Activated T-cell treated with anti-CD3 and anti-CD28 coated beads for 24 hours (primary cell): Measurements from ENCODE around the gene AMELY.
"Not testable (repeated sequence)": the region's sequence is repeated elsewhere in the genome, so short reads cannot be mapped to it uniquely, and the experiment has no call there.

Source experiments
- DNase-seq: peaks from one replicate; pipeline ENCODE4 v3.0.0-alpha.2; 2020; ENCODE audit warnings: low read depth

Gene AMELY

DNA sequence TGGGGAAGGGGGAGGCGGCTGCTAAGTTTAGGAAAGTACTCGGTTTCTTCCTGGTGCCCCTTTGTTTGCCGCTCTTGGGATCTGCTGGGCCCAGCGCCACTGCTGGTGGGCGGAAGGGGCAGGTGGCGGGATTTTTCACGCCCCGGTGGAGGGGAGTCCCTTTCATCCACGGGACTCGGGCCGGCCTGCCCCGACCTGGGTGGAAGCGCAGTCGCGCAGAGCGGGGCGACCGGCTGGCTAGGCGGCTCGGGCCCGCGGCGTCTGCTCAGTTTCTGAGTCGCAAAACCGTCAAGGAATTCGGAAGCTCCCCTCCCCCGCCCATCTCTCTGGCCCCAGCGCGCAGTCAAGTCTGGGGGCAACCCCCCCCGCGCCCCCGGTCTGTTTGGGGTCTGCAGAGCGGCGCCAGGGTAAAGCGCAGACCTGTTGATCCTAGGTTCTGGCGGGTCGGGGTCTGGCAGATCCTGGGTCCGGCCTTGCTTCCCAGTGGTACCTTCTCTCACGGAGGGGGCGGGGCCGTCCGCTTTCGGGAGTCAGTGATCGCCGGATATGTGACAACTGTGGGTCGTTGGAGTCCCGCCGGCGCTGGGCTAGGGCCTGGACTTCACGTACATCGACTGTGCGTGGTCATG is at the start of gene AMELY:
AMELY (minus strand) TSS at position 500 of the 629 bp plus-strand sequence. CDS start 39,144 bp downstream, outside the sequence.
- no peak for DNase-seq

DNA sequence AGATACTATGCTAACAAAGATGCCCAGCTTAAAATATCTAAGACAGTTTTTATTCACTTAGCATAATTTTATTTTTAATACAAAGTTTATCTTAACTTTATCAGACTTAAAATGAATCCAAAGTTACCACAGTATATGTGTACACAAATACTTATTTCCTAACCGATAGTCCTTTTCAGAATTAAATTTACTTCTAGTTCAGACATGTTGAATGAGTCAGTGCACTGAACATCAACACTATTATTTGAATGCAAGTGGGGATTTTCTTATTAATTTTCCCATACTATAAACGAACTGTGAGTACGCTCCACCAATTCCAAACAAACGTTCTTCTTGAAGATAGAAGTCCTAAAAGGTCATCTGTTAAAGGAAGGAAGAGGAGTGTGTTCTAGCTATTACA is 38.4 kb upstream of the AMELY start:
- DNase-seq, result no peak

- no peak for DNase-seq
These were observed 36.8 kb upstream of the AMELY start for GRCh38 chrY:6948378-6948777.

DNA sequence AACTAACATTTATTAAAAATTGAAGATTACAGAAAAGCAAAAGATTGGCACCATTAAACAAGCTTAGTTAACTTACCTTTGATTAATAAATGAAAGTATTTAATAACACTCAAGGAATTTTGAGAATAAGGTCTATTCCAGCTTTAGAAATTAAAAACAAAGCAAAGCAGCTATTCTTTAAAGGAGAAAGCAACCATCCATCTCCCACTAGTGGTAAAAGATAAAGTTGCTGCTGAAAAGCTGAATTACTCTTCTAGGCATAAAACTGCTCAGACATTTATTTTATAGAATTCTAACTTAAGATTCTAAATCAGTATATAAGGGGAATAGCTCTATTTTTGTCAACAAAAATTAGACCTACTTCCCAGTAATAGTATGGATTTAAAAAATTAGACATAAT is 36.1 kb upstream of the AMELY start:
- DNase-seq, result no peak

DNA sequence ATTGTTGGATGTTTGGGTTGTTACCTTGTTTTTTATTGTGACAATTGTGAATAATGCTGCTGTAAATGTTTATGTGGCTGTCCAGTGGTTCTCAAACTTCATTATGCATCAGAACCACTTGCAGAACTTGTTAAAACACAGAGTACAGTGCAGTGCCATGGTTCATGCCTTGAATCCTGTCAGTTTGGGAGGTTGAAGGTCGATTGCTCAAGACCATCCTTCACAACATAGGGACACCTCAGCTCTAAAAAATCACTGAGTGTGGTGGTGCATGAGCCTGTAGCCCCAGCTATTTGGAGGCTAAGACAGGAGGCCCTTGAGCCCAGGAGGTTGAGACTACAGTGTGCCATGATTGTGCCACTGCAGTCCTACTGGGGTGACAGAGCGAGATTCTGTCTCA is 23.9 kb upstream of the AMELY start:
- no peak for DNase-seq

DNA sequence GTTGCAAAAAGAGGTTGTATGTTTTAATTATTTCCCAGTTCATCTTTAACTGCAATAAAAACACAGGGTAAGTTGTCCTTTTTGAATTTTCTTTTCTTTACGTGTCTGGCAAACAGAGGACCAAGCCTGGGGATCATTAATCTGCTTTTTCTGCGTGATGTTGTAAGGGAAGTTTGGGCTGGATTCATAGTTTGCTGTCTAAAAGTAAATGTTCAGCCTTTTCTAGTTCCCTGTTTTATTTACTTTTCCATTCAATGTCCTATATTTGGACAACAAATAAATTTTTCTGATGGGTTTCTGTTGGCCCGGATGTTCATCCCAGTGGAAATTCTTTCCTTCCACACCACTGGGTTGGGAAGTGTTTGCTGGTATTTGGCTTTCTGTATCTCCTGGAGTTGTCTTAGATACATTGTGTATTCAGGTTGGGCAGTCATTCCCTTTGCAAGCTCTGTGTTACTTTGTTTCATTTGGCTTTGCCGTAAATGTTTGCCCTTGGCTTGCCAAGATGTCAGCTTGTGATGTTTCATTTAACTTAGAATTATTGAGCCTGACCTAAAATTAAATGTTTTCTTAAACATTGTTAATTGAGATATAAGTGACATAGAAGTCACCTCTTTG is 20.3 kb upstream of the AMELY start:
- no peak for DNase-seq

DNA sequence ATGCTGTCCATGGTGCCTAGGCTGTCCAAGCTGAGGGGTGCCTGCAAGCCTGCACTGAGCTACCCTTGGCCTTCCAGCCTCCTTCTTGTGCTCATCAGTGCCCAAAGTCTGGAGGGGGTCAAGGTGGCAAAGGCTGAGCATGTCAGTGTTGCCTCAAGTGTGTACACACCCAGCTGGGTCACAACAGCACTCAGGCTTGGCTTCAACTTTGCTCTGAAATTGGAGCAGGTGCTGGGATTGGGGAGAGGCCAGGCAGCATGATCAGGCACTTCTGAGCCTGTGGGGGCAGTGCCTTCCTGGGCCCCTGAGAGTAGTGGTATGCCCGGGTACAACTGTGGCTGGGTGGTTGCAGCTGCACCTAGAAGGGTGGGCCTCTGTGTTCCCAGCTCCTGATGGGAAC is 17.7 kb upstream of the AMELY start:
- no peak for DNase-seq

DNA sequence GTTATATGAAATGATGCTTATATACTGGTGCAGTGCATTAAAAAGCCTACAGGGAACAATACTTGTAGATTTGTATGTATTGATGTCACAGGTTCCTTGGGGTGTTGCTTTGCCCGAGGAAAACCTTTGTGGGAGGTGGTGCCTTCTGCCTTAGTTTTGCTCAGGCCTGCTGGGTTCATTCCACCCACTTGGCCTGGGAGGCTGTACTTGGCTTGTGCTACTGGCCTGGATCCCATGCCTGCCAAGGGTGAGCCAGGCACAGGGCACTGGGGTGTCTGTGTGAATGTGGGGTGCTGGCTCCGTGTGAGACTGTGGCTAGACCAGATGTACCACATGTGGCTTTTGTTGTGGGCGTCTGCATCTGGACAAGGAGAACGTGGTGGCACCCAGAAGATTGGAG is 16.7 kb upstream of the AMELY start:
- DNase-seq, result no peak

DNA sequence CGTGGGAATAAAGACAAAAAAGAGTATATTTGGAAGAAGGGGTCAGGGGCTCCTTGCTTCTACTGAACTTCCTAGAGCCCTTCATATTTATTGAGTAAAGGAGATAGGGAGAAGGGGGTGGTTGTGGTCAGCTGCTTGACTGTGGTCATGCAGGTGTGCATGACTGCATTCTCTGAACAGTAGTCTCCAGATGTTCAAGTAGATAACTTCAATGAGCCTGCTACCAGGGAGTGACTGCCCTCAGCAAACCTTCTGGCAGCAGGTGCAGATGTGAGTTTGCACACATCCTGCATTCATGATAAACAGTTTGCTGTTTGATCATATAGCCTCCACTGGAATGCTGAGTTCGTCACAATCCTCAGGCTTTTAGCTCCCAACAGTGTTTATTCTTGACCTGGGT is 9.5 kb upstream of the AMELY start:
- no peak for DNase-seq

DNA sequence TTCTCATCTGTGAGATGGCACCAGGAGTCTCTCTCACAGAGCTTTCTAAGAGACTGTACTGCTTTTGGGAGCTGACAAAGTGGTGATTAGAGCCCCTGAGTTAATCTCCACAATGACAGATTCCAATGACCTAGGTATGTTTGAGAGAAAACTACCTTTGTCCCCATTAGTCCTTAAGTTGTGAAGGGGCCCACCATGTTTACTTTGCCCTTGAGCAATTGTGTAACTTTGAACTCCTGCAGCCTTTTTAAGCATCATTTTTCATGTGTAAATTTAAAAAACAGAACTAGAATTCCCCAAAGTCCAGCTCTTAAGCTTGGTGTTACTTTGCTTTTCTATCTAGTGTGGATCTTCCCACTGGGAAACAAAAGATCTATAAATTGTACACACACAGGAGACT is 1.8 kb upstream of the AMELY start:
- no peak for DNase-seq

DNA sequence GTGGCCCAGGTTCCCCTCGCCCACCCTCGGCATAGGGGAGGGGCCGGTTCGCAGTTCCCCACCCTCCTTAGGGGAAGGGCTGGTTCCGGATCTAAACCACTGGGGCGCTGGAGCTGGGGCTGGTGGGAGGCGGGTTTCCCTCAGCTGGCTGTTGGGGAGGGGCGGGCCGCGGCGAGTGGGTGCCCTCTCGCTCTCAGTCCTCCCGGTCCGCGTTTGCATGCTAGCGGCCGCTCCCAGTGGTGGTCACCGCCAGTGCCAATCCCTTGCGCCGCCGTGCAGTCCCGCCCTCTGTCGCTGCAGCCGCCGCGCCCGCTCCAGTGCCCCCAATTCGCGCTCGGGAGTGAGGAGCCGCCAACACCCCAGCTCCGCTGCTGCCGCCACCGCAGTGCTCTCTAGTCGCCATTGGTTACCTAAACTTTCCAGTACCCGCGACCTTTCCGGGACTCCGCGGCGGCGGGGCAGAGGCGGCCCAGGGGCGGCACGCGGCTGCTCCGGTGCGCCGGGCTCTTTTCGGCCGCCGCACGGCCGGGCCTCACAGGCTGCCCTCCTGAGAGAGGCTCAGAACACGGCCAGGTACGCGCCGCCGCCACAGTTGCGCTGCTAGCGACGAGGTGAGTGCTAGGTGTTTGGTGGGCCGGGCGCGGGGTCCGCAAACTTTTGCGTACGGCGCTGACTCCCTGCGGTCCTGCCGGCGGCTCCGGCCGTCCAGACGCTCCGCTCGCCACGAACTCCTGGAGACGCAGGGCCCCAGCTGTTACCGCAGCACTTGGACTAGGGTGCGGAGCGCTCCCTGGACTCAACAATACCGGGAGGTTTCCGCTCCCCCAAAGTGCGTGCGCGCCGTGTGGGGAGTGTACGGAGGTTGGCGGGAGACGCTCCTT is 940 bp downstream of the AMELY start, which contains the start of gene TBL1Y:
TBL1Y (plus strand) TSS at position 326 of the 881 bp plus-strand sequence. CDS start 114,388 bp downstream, outside the sequence.
- DNase-seq, result no peak

DNA sequence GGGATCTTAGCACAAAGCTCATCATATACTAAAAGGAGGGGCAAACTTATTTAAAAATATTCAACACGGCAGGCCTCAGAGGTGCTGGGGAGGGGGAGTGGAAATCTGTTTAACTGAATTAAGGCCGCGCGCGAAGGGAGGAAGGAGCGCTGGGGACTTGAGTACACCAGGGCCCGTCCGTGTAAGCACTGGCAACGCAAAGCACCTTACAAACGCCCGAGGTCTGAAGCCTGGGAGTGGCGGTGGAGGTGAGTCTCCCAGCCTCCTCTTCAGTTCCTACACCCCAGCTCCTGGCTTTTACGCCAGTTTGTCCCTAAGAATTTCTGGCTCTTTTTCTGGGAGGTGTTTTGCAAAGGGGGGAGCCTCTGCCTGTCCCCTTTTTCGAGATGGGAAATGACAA is 1.7 kb downstream of the AMELY start:
- no peak for DNase-seq

- DNase-seq, result no peak
These were observed 2.4 kb downstream of the AMELY start for GRCh38 chrY:6909118-6909521.

- not testable (repeated sequence) for DNase-seq
These were observed 3.5 kb downstream of the AMELY start for GRCh38 chrY:6908021-6908420.

DNA sequence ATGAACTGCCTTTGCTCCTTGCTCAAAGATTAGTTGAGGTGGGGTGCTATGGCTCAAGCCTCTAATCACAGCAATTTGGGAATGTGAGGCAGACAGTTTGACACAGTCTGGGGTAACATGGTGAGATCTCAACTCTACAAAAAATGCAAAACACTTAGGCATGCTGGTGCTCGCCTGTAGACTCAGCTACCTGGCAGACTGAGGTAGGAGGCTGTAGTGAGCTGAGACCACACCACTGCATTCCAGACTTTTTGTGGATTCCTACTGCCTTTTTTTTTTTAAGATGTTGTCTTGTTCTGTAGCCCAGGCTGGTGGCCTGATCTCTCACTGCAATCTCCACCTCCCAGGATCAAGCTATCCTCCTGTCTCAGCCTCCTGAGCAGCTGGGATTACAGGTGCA is 4.0 kb downstream of the AMELY start:
- no peak for DNase-seq

DNA sequence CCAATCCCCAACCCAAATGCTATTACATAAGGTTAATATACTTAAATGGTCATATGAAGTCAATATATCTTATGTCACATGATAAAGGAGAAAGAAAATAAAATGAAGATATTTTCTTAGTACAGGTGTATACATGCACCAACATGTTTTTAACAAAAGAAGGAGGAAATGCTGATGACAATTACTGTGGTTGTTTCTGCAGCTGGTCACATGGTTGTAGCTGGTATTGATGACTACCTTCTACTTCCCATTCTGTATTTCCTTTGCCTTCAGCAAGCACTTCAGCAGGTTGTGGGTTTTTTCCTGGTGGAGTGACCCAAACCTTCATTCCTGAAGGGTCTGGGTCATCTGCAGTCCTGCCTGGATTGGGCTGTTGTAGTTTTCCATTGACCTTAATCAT is 9.4 kb downstream of the AMELY start:
- DNase-seq, result not testable (repeated sequence)

GRCh38 chrY:6895236-6895635 is 16.3 kb downstream of the AMELY start:
- no peak for DNase-seq

DNA sequence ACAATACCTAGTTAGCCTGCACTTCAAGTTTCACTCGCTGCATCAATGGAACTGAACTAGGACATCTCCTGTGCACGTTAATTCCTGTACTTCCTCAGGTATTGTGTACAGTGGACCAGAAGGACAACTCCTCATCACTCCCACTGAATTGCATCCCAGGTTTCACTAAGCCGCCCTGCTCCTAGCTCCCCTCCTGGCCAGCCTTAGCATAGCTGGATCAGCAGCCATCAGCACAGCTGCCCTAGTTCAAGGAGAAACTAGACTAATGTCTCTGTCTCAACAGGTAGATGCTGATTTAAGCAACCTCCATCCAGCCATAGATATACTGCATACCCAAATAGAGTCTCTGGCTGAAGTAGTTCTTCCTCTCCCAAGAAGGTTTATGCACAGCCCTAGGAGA is 17.1 kb downstream of the AMELY start:
- no peak for DNase-seq

DNA sequence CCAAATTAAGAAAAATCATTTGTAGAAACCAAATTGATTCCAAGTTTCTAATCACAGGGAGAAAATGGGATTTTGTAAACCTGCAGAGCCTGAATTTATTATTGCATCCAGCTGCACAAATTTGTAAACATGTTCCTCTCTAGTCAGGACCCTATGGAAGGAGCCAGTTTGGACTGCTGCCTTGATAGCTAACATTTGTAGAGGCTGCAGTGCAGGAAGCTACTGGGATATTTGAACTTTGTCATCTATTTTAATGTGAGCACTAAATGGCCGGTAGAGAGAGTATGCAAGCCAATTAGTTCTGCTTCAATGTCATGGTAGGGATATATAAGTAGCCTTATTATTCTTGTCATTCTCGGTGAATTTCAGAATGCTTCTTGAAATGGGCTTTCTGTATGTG is 62.2 kb downstream of the AMELY start:
- DNase-seq, result no peak

DNA sequence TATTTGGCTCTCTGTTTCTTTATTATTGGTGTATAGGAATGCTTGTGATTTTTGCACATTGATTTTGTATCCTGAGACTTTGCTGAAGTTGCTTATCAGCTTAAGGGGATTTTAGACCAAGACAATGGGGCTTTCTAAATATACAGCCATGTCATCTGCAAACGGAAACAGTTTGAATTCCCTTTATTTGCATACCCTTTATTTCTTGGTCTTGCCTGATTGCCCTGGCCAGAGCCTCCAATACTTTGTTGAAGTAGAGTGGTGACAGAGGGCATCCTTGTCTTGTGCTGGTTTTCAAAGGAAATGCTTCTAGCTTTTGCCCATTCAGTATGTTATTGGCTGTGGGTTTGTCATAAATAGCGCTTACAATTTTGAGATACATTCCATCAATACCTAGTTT is 68.9 kb downstream of the AMELY start:
- DNase-seq, result not testable (repeated sequence)
